Endothelial cell of umbilical vein (primary cell): ENCODE measurements around the gene UBD.

ENCODE experiments used
- CTCF ChIP-seq, 2 donors: IDR thresholded peaks; 1 replicate in 1 of 2; 2 replicates in 1 of 2; pipeline ENCODE4 v1.5.1; 2011; ENCODE audit warnings: low read length in 2 of 2, mild to moderate bottlenecking in 2 of 2, moderate library complexity in 2 of 2, control low read depth in 1 of 2, inconsistent platforms in 1 of 2, low read depth in 1 of 2; ENCODE audit not compliant: insufficient read depth in 1 of 2; ENCODE audit errors: extremely low read depth in 1 of 2
- FOS ChIP-seq: IDR thresholded peaks from 2 replicates; pipeline ENCODE4 v1.6.1; 2011; ENCODE audit warnings: mild to moderate bottlenecking, low read length, moderate library complexity, borderline replicate concordance; ENCODE audit not compliant: insufficient read depth
- MAX ChIP-seq: IDR thresholded peaks from 2 replicates; pipeline ENCODE4 v1.6.1; 2011; ENCODE audit not compliant: insufficient read depth, insufficient read length
- MYC ChIP-seq: IDR thresholded peaks from one replicate; pipeline ENCODE4 v1.6.1; 2011; ENCODE audit warnings: mild to moderate bottlenecking, low read depth, low read length
- POLR2A ChIP-seq: IDR thresholded peaks from 2 replicates; pipeline ENCODE4 v1.6.1; 2012; ENCODE audit warnings: low read depth, mild to moderate bottlenecking, control low read depth, low read length
- POLR2AphosphoS5 ChIP-seq: IDR thresholded peaks from 2 replicates; pipeline ENCODE4 v1.6.1; 2012; ENCODE audit warnings: low read depth, mild to moderate bottlenecking, control low read depth, low read length, moderate library complexity; ENCODE audit not compliant: insufficient read depth

GRCh38 chr6:29517728-29518440, 41.6 kb downstream of the UBD start:
- TF ChIP-seq CTCF (IDR thresholded peaks at IDR 0.05; ENCODE audit: extremely low read depth in 1 of 2, insufficient read depth in 1 of 2, low read depth in 1 of 2, low read length in 2 of 2) (no peak), FOS (no peak), MYC (no peak), POLR2A (no peak), POLR2AphosphoS5 (no peak), MAX (no peak)
